Mucosa of gallbladder (tissue), 1 donor: ENCODE data around the gene GCK. TPM values are rescaled to one million over a fixed set of nuclear protein-coding genes. Genes with fewer than 3 reads are reported as not detected.

ENCODE experiments used
- DNase-seq: peaks from one replicate; pipeline ENCODE4 v3.0.0-alpha.2; 2020; ENCODE audit warnings: low spot score
- total RNA-seq: library from RNA; stranded (reverse); gene quantifications from one replicate; pipeline ENCODE4 v1.2.1, GENCODE V29; 2021
- donor health status: DM: no; HTN: no; CAD: no.

GCK gene
- total RNA-seq, 1 donor from 2014 or later, result 0.95 TPM

DNA sequence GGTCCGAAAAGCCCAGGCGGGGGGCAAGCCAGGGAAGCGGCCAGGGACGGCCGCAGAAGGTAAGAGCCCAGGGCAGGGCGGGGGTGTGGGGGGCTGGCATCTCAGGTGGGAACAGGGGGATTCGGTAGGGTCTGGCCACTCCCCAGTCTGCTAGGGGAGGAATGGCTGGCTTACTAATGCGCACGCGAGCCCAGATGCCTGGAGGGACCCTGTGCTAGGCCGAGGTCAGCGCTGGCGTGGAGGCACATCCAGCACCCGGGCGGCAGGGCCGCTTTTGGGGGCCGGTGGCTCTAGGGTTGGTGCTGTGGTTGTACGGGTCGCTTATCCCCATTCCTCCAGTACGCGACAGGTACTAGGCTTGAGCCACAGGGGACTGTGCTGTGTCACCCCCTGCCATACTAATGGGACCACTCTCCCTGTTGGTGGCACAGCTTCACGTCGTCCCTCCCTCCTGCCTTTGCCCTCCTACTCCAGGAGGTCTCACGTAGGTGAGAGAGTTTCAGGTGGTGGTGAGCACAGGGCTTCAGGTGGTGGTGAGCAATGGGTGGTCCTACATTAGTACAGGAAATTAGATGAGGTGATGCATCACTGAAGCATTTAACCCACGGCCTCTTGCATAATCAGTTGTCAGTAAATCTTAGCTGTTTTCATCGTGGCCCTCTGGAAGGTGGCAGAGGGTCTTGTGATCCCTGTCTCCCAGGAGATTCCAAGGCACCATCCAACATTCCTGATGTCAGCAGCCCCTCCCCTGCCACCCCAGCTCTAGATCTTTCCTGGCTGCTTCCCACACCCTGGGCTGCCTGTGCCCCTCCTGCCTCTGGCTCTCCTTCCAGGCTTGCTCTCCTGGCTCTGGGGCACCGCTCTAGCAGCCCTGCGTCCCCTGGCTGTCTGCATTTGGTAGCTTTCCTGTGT, 84.1 kb downstream of the GCK start:
- DNase-seq, result no peak

DNA sequence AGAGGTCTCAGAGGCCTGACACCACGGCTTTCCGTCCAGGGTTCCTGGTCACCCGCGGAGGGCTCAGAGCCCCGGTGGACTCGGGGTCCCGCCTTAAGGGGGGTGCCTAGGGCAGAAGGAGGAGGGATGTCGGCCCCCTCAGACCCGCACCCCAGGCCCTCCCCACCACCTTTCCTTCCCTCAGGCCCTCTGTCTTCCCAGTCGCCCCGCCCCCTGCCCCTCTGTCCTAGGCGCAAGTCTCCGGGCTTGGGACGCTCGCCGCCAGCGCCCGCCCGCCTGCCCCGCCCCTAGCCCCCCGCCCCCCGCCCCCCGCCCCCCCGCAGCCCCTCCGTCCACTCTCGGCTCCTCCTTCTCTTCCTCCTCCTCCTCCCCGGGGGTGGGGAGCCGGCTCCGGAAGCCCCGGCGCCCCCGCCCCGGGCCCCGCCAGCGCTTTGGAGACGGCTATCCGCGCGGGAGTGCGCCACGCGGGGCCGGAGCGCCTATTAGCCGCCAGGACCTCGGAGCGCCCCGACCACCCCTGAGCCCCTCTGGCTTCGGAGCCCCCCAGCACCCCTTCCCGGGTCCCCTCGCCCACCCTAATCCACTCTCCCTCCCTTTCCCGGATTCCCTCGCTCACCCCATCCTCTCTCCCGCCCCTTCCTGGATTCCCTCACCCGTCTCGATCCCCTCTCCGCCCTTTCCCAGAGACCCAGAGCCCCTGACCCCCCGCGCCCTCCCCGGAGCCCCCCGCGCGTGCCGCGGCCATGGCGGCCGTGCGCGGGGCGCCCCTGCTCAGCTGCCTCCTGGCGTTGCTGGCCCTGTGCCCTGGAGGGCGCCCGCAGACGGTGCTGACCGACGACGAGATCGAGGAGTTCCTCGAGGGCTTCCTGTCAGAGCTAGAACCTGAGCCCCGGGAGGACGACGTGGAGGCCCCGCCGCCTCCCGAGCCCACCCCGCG, 85.0 kb downstream of the GCK start, which contains the start of gene AEBP1:
Gene AEBP1 (plus strand): TSS at position 423 of the 937 bp plus-strand sequence. CDS start 321 bp downstream, at position 744.
- no peak for DNase-seq

GRCh38 chr7:44103566-44103922, 85.7 kb downstream of the GCK start:
- DNase-seq, result no peak

DNA sequence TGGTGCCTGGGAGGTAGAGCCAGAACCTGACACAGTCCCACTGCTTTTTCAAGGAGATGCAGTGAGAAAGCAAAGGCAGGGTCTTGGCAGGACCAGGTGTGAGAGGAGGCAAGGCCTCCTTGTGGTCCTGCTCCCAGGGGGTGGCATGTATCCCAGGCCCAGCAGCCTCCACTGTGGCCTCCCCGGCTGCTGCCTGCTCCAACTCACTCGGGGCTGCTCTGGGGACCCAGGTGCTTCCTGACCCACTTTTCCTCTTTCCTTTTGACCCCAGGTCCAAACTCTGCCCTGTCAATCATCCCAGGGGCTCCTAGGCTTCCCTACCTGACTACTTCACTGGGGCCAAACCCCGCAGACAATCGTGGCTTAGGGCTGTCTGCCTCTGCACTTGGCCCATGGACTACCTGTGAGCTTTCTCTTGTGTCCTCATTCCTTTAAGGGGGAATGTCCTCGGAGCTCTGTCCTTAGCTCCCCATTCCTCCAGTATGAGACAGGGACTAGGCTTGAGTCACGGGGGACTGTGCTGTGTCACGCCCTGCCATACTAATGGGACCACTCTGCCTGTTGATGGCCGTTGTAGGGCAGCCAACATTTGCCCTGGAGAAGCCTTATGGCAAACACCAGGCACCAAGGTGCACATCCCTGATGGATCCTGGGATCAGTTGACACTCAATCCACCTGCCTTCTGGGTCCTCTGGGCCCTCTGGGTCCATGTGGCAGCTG, 86.2 kb downstream of the GCK start:
- DNase-seq, result no peak

DNA sequence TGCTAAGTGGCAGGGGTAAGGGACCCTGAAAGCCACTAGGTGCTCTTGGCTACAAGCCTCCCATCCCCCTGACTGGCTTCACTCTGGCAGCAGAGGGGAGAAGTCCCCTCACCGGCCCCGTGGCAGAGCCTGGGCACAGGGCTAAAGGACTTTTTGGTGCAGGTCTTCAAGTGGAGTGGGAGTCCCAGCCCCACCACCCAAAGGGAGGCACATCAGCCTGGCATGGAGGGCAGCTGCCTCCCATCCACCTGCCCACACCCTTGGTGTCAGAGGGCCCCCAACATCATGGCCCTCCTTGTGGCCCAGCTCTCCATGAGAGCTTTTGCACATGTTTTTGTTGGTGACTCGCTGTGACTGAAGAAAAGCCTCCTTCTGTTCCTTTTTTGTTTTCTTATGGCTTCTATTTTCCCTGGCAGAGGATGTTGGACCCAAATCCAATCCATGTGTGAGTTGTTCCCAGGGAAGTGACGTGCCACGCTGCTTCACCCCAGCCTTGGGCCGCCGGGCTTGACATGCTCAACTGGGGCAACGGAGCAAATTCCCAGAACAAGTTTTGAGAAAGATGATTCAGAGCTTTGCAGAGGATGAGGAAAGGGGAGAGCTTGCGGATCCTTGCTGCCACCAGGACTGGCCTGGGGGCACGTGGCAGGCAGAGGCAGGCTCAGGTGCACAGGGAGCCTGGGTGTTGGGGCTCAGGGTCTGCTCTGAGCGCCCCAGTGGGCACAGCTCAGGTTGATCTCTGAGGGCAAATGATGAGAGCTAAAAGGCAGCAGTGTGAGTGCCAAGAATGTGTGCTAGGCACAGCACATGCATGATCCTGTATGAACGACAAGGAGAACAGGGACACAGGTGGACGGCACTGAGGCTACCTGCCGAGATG, 87.0 kb downstream of the GCK start:
- no peak for DNase-seq

- no peak for DNase-seq
These were observed 87.8 kb downstream of the GCK start for GRCh38 chr7:44101303-44101965.

DNA sequence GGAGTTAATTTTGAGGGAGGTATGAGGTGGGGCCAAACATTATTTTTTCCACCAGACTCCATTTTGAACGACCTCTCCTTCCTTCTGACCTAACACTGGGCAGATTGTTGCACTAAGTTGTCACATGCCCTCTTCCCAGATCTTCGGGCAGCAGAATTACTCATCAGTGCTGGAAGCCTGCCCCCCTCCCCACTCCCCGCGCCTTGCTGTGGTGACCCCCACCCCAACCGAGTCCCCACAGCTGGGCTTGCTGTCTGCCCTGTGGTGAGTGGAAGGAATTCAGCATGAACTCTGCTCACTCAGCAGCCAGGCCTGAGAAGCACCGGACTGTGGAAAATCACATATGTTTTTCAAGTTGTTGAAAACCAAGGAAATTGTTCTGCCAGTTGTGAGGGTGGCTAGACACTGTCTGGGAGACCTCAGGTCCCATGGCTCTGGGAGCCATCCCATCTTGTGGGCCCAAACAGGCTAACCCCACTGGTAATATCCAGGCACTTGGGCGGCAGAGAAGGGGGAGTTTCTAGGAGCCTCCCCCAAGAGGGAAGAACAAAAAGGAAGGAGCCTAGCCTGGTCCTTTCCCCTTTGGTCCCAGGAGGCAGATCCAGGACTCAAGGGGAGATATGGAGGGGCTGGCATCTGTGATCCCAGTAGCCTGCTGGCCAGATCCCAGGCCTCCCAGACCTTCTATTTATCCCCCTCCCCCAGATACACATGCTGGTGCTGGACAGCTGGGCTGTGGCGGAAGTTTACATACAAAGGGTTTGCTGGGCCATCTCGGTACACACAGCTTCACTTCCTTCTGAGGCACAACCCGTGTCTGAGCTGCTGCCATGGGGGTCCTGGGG, 88.6 kb downstream of the GCK start:
- no peak for DNase-seq

GRCh38 chr7:44099669-44100068, 89.6 kb downstream of the GCK start:
- DNase-seq, result no peak

DNA sequence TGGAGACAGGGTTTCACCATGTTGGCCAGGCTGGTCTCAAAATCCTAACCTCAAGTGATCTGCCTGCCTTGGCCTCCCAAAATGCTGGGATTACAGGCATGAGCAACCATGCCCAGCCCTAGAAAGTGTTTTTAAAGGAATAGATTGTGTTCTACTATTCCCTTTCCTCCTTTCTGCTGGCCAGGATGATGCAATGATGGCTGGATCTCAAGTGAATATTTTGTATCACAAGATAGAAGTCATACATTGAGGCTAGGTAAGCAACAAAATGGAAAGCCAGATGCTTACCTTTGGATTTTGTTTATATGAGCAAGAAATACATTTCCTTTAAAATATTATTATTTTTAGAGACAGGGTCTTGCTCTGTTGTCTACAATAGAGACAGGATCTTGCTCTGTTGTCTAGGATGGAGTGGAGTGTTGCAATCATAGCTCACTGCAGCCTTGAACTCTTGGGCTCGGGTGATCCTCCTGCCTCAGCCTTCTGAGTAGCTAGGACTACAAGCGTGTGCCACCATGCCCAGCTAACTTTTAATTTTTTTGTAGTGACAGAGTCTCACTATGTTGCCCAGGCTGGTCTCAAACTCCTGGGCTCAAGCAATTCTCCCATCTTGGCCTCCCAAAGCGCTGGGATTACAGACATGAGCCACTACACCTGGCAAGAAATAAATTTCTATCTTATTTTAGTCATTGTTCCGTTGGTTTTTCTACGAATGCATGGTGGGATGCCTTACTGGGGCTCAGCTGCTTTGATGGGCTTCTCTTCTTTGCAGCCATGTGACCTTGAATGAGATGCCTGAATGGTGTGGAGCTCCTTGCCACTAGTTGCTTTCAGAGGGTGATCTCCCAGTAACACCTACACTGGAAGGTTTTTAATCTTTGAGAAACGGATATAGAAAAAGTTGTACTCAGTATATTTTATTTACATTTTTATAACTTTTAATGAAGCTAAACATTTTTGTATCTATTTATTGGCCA, 90.9 kb downstream of the GCK start:
- no peak for DNase-seq

DNA sequence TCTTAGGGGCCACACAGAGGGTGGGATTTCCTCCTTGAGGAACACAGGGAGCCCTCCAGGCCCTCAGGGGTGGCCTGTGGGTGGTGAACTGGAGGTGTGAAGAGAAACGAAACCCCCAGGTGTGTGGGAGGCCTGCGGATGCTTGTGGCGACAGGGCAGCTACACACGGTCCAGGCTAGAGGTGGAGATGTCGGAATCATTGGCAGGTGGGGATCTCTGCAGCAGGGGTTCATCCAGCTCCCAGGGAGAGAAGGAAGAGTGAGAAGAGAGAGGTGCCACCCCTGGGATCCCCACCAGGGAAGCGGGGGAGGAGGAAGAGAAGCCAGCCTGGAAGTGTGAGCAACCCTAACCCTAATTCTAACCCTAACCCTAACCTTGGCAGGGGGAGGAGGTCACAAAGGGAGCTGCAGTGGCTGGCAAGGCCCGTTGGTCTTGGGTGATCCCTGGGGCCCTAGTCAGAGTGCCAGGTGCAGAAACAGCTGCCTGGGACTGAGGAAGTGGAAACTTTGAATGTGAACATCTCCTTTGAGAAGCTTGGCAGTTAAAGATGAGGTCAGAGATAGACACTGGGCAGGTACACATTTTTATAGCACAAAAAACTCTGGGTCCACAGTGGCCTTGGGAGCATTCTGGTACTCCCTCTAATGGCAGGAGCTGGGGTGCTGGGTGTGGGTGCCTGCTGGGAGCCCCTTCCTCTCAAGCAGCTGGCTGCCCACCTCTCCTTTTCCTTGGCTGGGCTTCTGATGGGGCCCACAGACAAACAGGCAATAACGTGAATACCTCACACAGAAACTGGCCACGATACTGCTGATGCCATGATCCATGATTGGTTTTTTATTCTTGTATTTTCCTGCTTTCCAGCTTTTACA, 91.9 kb downstream of the GCK start:
- no peak for DNase-seq

- DNase-seq, result no peak
These were observed 92.8 kb downstream of the GCK start for GRCh38 chr7:44096326-44096881.

DNA sequence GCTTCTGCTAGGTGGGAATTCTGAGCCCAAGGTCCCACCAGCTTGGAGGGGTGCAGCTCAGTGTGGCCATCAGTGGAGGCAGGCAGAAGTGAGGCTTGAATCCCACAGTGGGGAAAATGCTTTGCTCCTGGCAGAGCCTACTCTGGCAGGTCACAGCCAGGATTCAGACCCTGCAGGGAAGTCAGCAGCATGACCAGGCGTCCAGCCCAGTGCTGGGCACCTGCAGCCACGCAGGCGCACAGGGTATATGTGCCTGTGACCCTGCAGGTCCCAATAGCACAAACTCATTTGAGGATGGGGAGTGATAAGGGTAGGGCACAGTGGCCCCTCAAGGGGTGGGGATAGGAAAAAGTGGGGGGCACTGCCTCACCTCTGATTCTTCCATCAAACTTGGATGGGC, 93.5 kb downstream of the GCK start:
- no peak for DNase-seq

DNA sequence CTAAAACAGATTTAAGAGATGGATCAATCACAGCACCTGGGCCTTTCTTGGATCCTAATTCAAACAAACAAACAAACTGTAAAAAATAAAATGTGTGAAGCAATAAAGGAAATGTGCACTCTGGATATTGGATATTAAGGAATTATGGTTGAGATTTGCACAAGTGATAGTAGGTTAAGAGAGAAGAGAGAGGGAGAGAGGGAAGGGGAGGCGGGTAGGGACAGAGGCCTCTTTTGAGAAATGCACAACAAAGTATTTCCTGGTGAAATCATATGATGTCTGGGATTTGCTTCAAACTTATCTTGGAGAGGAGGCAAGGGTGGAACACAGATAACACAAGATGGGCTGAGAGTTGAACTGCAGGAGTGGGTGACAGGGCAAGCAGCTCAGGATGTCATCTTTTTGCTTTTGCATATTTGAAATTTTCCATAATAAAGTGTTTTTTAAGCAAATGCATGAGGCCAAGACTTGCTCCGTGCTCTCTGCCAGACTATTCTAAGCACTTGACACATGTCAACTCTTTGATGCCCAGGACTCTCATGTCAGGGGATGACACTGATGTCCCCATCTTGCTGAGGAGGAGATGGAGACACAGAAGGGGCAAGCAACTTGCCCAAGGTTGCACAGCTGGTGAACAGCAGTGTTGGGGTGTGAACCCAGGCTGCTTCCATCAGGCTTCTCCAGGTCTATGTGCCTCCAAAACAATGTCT, 94.2 kb downstream of the GCK start:
- no peak for DNase-seq

DNA sequence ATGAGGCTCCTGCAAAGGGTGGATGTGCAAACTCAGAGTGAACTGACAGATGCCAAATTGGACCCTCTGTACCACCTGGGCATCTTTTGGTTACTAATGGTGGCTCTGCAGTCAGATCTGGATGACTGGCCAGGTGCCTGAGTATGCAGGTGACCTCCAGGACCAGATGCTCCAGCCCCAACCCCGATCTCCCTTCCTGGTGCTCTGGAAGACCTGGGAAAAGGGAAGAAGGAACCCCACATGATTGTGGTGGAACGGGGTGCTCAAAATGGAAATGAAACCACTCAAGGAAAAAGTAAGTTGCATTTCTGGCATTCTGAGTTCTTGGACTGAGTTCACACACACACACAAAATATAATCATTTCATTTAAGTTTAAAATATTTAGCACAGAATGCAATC, 94.9 kb downstream of the GCK start:
- DNase-seq, result no peak
